WTC11 (cell line): ENCODE data around the gene PTPRB. TPM values are rescaled to one million over a fixed set of nuclear protein-coding genes. Genes with fewer than 3 reads are reported as not detected.

Experiments
- ATAC-seq: fragments of 200-7000 bp; cut with Tn5 transposase; 2 replicates; pipeline ENCODE4 v1.10.0; 2021; ENCODE audit warnings: mild to moderate bottlenecking, moderate library complexity
- CTCF ChIA-PET: fragments of 300-600 bp; sonication (Branson Sonifier 250); formaldehyde crosslinking; loops from one replicate; lab custom pipeline; 2021; ENCODE audit warnings: antibody characterized with exemption; lab: Charles Lee
- POLR2A ChIA-PET: fragments of 350-600 bp; sonication (Branson Sonifier 250); formaldehyde crosslinking; loops from one replicate; lab custom pipeline; 2021; ENCODE audit warnings: antibody characterized with exemption; lab: Charles Lee
- DNase-seq: peaks from one replicate; pipeline ENCODE4 v3.0.0; 2021; ENCODE audit warnings: low spot score
- H3K27ac Mint-ChIP-seq: 2 replicates; pipeline ENCODE4 v1.8.0; 2021; ENCODE audit warnings: mixed read lengths
- H3K27me3 Mint-ChIP-seq: 2 replicates; pipeline ENCODE4 v1.8.0; 2021; ENCODE audit warnings: low read depth, mild to moderate bottlenecking, moderate library complexity, mixed read lengths
- H3K36me3 Mint-ChIP-seq: 2 replicates; pipeline ENCODE4 v1.8.0; 2021; ENCODE audit warnings: mixed read lengths
- H3K4me1 Mint-ChIP-seq: 2 replicates; pipeline ENCODE4 v1.8.0; 2022; ENCODE audit warnings: mixed read lengths
- H3K4me3 Mint-ChIP-seq: 2 replicates; pipeline ENCODE4 v1.8.0; 2021; ENCODE audit warnings: mild to moderate bottlenecking, moderate library complexity, mixed read lengths
- H3K9me3 Mint-ChIP-seq: 2 replicates; pipeline ENCODE4 v1.8.0; 2021; ENCODE audit warnings: mixed read lengths
- EMX1 ChIP-seq: fragments of 250-450 bp; sonication (Bioruptor Pico); IDR thresholded peaks from 2 replicates; pipeline ENCODE4 v1.8.0; 2021; ENCODE audit warnings: mild to moderate bottlenecking
- IRF2 ChIP-seq: sonication (generic); formaldehyde crosslinking; IDR thresholded peaks from 2 replicates; pipeline ENCODE4 v1.8.0; 2022; ENCODE audit warnings: low read depth, missing genetic modification reagents, borderline replicate concordance
- JUN ChIP-seq: sonication (generic); formaldehyde crosslinking; IDR thresholded peaks from 2 replicates; pipeline ENCODE4 v1.8.0; 2023; ENCODE audit warnings: mild to moderate bottlenecking, missing genetic modification reagents
- MYBL2 ChIP-seq: sonication (generic); formaldehyde crosslinking; IDR thresholded peaks from 2 replicates; pipeline ENCODE4 v1.8.1; 2023; ENCODE audit warnings: mild to moderate bottlenecking, moderate library complexity, missing genetic modification reagents
- NR1H2 ChIP-seq: sonication (generic); formaldehyde crosslinking; IDR thresholded peaks from 2 replicates; pipeline ENCODE4 v1.9.0; 2021; ENCODE audit warnings: mild to moderate bottlenecking, moderate library complexity, missing genetic modification reagents
- NR2C2 ChIP-seq: sonication (generic); formaldehyde crosslinking; IDR thresholded peaks from 2 replicates; pipeline ENCODE4 v1.8.0; 2022; ENCODE audit warnings: mild to moderate bottlenecking, missing genetic modification reagents
- RELA ChIP-seq: sonication (generic); formaldehyde crosslinking; IDR thresholded peaks from 2 replicates; pipeline ENCODE4 v1.8.1; 2022; ENCODE audit warnings: missing genetic modification reagents, mild to moderate bottlenecking, borderline replicate concordance
- RORB ChIP-seq: fragments of 250-450 bp; sonication (Bioruptor Pico); IDR thresholded peaks from 2 replicates; pipeline ENCODE4 v1.9.0; 2021; ENCODE audit warnings: mild to moderate bottlenecking
- SOX15 ChIP-seq: fragments of 250-450 bp; sonication (Bioruptor Pico); IDR thresholded peaks from 2 replicates; pipeline ENCODE4 v1.9.0; 2021; ENCODE audit warnings: mild to moderate bottlenecking
- SP1 ChIP-seq: sonication (generic); formaldehyde crosslinking; conservative IDR thresholded peaks from 2 replicates; pipeline ENCODE4 v1.8.1; 2022; ENCODE audit warnings: missing genetic modification reagents
- TEAD1 ChIP-seq: sonication (generic); formaldehyde crosslinking; IDR thresholded peaks from 2 replicates; pipeline ENCODE4 v1.8.0; 2022; ENCODE audit warnings: mild to moderate bottlenecking, missing genetic modification reagents
- TP53 ChIP-seq: sonication (generic); formaldehyde crosslinking; IDR thresholded peaks from 2 replicates; pipeline ENCODE4 v1.8.1; 2023; ENCODE audit warnings: mild to moderate bottlenecking, missing genetic modification reagents
- ZNF121 ChIP-seq: sonication (generic); formaldehyde crosslinking; IDR thresholded peaks from 2 replicates; pipeline ENCODE4 v1.8.0; 2023; ENCODE audit warnings: missing genetic modification reagents
- ZNF423 ChIP-seq: fragments of 250-450 bp; sonication (Bioruptor Pico); IDR thresholded peaks from 2 replicates; pipeline ENCODE4 v2.1.2; 2022; ENCODE audit warnings: mild to moderate bottlenecking, moderate library complexity
- total RNA-seq: library from RNA; stranded (reverse); gene quantifications from 3 replicates; pipeline ENCODE4 v1.2.3, GENCODE V29; 2021
- TF ChIP-seq, protein P1 (sequence below): sonication (generic); formaldehyde crosslinking; IDR thresholded peaks from 2 replicates; pipeline ENCODE4 v1.8.1; 2023; ENCODE audit warnings: mild to moderate bottlenecking, moderate library complexity, missing genetic modification reagents
- TF ChIP-seq, protein P2 (sequence below): fragments of 250-450 bp; sonication (Bioruptor Pico); IDR thresholded peaks from 2 replicates; pipeline ENCODE4 v1.9.0; 2021; ENCODE audit warnings: mild to moderate bottlenecking
- TF ChIP-seq, protein P3 (sequence below): sonication (generic); formaldehyde crosslinking; IDR thresholded peaks from 2 replicates; pipeline ENCODE4 v1.8.0; 2022; ENCODE audit warnings: mild to moderate bottlenecking, missing genetic modification reagents
- TF ChIP-seq, protein P4 (sequence below): sonication (generic); formaldehyde crosslinking; IDR thresholded peaks from 2 replicates; pipeline ENCODE4 v1.8.1; 2022; ENCODE audit warnings: missing genetic modification reagents, borderline replicate concordance
- TF ChIP-seq, protein P5 (sequence below): sonication (generic); formaldehyde crosslinking; IDR thresholded peaks from 2 replicates; pipeline ENCODE4 v1.8.1; 2023; ENCODE audit warnings: mild to moderate bottlenecking, missing genetic modification reagents, moderate library complexity
- TF ChIP-seq, protein P6 (sequence below): fragments of 250-450 bp; sonication (Bioruptor Pico); IDR thresholded peaks from 2 replicates; pipeline ENCODE4 v2.1.2; 2022; ENCODE audit warnings: mild to moderate bottlenecking, moderate library complexity

Gene PTPRB
- total RNA-seq, 1 experiment from 2014 or later: 3.3 TPM

DNA sequence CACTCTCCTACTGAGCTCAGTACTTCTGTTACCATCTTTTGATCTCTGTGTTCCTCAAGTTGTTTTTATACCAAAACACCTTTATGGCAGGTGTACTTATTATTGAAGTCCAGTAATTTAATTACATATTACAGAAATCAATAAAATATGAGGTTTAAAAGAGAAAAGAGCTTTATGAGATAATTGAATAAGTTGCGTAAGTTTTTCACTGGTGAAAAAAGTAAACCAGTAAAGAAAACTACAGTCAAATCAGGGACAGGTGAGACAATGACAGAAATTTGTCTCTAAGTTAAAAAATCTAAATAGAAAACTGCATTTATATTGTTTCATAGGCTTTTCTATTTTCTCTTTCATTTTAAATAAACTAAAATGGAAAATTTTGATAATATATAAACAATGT, 29.1 kb upstream of the PTPRB start:
- no peak overlapping the region for H3K4me3 Mint-ChIP-seq
- peaks cover 9% of the 10 kb centered on the region; the same call in 1 of the 2 replicates for H3K9me3 Mint-ChIP-seq
- TF ChIP-seq NR1H2 (CRISPR knock-in tag) (no peak), SOX15 (no peak), IRF2 (CRISPR knock-in tag) (no peak), RELA (CRISPR knock-in tag) (no peak), SP1 (CRISPR knock-in tag) (no peak), JUN (CRISPR knock-in tag) (no peak), MYBL2 (no peak), RORB (CRISPR knock-in tag) (no peak), NR2C2 (CRISPR knock-in tag) (no peak), TEAD1 (CRISPR knock-in tag) (no peak)
- TF ChIP-seq, protein P1, sequence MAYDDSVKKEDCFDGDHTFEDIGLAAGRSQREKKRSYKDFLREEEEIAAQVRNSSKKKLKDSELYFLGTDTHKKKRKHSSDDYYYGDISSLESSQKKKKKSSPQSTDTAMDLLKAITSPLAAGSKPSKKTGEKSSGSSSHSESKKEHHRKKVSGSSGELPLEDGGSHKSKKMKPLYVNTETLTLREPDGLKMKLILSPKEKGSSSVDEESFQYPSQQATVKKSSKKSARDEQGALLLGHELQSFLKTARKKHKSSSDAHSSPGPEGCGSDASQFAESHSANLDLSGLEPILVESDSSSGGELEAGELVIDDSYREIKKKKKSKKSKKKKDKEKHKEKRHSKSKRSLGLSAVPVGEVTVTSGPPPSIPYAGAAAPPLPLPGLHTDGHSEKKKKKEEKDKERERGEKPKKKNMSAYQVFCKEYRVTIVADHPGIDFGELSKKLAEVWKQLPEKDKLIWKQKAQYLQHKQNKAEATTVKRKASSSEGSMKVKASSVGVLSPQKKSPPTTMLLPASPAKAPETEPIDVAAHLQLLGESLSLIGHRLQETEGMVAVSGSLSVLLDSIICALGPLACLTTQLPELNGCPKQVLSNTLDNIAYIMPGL (CRISPR knock-in tag): no peak
- TF ChIP-seq, protein P2, sequence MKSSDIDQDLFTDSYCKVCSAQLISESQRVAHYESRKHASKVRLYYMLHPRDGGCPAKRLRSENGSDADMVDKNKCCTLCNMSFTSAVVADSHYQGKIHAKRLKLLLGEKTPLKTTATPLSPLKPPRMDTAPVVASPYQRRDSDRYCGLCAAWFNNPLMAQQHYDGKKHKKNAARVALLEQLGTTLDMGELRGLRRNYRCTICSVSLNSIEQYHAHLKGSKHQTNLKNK (CRISPR knock-in tag): no peak
- TF ChIP-seq, protein P3, sequence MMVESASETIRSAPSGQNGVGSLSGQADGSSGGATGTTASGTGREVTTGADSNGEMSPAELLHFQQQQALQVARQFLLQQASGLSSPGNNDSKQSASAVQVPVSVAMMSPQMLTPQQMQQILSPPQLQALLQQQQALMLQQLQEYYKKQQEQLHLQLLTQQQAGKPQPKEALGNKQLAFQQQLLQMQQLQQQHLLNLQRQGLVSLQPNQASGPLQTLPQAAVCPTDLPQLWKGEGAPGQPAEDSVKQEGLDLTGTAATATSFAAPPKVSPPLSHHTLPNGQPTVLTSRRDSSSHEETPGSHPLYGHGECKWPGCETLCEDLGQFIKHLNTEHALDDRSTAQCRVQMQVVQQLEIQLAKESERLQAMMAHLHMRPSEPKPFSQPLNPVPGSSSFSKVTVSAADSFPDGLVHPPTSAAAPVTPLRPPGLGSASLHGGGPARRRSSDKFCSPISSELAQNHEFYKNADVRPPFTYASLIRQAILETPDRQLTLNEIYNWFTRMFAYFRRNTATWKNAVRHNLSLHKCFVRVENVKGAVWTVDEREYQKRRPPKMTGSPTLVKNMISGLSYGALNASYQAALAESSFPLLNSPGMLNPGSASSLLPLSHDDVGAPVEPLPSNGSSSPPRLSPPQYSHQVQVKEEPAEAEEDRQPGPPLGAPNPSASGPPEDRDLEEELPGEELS (CRISPR knock-in tag): no peak
- TF ChIP-seq, protein P4, sequence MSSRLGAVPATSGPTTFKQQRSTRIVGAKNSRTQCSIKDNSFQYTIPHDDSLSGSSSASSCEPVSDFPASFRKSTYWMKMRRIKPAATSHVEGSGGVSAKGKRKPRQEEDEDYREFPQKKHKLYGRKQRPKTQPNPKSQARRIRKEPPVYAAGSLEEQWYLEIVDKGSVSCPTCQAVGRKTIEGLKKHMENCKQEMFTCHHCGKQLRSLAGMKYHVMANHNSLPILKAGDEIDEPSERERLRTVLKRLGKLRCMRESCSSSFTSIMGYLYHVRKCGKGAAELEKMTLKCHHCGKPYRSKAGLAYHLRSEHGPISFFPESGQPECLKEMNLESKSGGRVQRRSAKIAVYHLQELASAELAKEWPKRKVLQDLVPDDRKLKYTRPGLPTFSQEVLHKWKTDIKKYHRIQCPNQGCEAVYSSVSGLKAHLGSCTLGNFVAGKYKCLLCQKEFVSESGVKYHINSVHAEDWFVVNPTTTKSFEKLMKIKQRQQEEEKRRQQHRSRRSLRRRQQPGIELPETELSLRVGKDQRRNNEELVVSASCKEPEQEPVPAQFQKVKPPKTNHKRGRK: no peak
- TF ChIP-seq, protein P5, sequence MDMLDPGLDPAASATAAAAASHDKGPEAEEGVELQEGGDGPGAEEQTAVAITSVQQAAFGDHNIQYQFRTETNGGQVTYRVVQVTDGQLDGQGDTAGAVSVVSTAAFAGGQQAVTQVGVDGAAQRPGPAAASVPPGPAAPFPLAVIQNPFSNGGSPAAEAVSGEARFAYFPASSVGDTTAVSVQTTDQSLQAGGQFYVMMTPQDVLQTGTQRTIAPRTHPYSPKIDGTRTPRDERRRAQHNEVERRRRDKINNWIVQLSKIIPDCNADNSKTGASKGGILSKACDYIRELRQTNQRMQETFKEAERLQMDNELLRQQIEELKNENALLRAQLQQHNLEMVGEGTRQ (CRISPR knock-in tag): no peak
- TF ChIP-seq, protein P6, sequence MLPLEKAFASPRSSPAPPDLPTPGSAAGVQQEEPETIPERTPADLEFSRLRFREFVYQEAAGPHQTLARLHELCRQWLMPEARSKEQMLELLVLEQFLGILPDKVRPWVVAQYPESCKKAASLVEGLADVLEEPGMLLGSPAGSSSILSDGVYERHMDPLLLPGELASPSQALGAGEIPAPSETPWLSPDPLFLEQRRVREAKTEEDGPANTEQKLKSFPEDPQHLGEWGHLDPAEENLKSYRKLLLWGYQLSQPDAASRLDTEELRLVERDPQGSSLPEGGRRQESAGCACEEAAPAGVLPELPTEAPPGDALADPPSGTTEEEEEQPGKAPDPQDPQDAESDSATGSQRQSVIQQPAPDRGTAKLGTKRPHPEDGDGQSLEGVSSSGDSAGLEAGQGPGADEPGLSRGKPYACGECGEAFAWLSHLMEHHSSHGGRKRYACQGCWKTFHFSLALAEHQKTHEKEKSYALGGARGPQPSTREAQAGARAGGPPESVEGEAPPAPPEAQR (CRISPR knock-in tag): no peak
- ChIA-PET POLR2A (no interaction called here), CTCF (interaction anchor here (0.6 kb wide), 1 partner anchor 645 kb away, joined by 7 read pairs; no protein-coding TSS in a partner anchor)
- DNase-seq: no peak
- no peak overlapping the region for H3K27ac Mint-ChIP-seq
- no peak for ATAC-seq
- peaks cover 36% of the 10 kb centered on the region for H3K4me1 Mint-ChIP-seq
- H3K27me3 Mint-ChIP-seq: no peaks in the 10 kb centered on the region
- 0 out of 2 replicates have a peak, but pooled peaks cover 3% of the 10 kb centered on the region for H3K36me3 Mint-ChIP-seq

DNA sequence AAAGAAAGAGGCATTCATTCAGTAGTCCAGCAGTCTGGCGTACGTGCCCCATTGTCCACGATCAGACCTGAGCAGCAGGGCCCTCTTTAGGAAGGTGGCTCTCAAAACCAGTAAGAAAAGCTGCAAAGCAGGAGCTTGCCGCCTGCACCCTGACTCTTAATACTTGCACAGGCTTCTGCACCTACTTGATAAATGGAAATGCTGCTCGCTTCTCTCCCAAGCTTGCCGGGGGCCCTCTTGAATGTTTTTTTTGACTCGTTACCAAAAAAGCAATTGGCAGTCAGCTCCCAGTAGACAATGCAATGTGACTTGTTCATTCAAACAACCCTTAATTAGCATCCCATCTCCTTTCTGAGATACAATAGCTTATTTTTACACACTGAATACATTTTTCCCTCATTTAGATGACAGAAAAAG, 27.2 kb upstream of the PTPRB start:
- Mint-ChIP-seq H3K27ac (peak overlapping the region; percentile 95), H3K4me3 (peak overlapping the region; percentile 60), H3K9me3 (peaks cover 9% of the 10 kb centered on the region; the same call in 1 of the 2 replicates), H3K27me3 (no peaks in the 10 kb centered on the region), H3K36me3 (0 out of 2 replicates have a peak, but pooled peaks cover 3% of the 10 kb centered on the region), H3K4me1 (peaks cover 40% of the 10 kb centered on the region)
- CTCF ChIA-PET: interaction anchor here (1.5 kb wide), 1 partner anchor 74 kb away, joined by 8 read pairs; no protein-coding TSS in a partner anchor
- ATAC-seq: peak; percentile 83
- DNase-seq: peak; percentile 23
- peak; percentile 89 for TF ChIP-seq ZNF121 (CRISPR knock-in tag)
- no peak for TF ChIP-seq ZNF423 (CRISPR knock-in tag)
- TF ChIP-seq EMX1 (CRISPR knock-in tag): no peak
- no peak for TF ChIP-seq TP53 (CRISPR knock-in tag)
- POLR2A ChIA-PET: interaction anchor here (0.6 to 0.8 kb wide), 2 partner anchors 21 to 73 kb away, joined by 4 to 5 read pairs; no protein-coding TSS in a partner anchor
